ENCODE data around the gene CIITA.
"Not testable (repeated sequence)": the region's sequence is repeated elsewhere in the genome, so short reads cannot be mapped to it uniquely, and the experiment has no call there.

Gene CIITA

GRCh38 chr16:10876799-10877341 lies at the start of gene CIITA:
Gene CIITA, plus strand, starts transcription at chr16:10877202. Its CDS starts 129 bp downstream, at chr16:10877331.
- DNase-seq, result no peak

GRCh38 chr16:10827691-10828341 lies 49.2 kb upstream of the CIITA start:
- DNase-seq, result no peak

- peak; percentile 78 for DNase-seq
These were observed 48.1 kb upstream of the CIITA start for GRCh38 chr16:10828851-10829366.

- DNase-seq, result not testable (repeated sequence)
These were observed 47.5 kb upstream of the CIITA start for GRCh38 chr16:10829390-10830098.

GRCh38 chr16:10830240-10830639 lies 46.8 kb upstream of the CIITA start:
- DNase-seq, result not testable (repeated sequence)

- DNase-seq, result no peak
These were observed 44.8 kb upstream of the CIITA start for GRCh38 chr16:10831894-10832886.

- DNase-seq, result no peak
These were observed 43.7 kb upstream of the CIITA start for GRCh38 chr16:10833271-10833670.

GRCh38 chr16:10834130-10834529 lies 42.9 kb upstream of the CIITA start:
- DNase-seq, result no peak

GRCh38 chr16:10834766-10835165 lies 42.2 kb upstream of the CIITA start:
- DNase-seq, result no peak

GRCh38 chr16:10835281-10835931 lies 41.6 kb upstream of the CIITA start:
- DNase-seq, result no peak

GRCh38 chr16:10836174-10836853 lies 40.7 kb upstream of the CIITA start:
- DNase-seq, result no peak

GRCh38 chr16:10838621-10839278 lies 38.3 kb upstream of the CIITA start:
- DNase-seq, result no peak

GRCh38 chr16:10839279-10839666 lies 37.7 kb upstream of the CIITA start:
- DNase-seq, result no peak

- no peak for DNase-seq
These were observed 36.3 kb upstream of the CIITA start for GRCh38 chr16:10840703-10841102.

- no peak for DNase-seq
These were observed 30.6 kb upstream of the CIITA start for GRCh38 chr16:10846213-10846998.

- DNase-seq, result no peak
These were observed 29.8 kb upstream of the CIITA start for GRCh38 chr16:10847176-10847575.

- no peak for DNase-seq
These were observed 27.1 kb upstream of the CIITA start for GRCh38 chr16:10849736-10850477.

- DNase-seq, result no peak
These were observed 26.5 kb upstream of the CIITA start for GRCh38 chr16:10850478-10850850.

- no peak for DNase-seq
These were observed 25.5 kb upstream of the CIITA start for GRCh38 chr16:10851512-10851911.

- no peak for DNase-seq
These were observed 24.7 kb upstream of the CIITA start for GRCh38 chr16:10852286-10852685.

Measured in DMS79 (cell line).